AG04450 (cell line): Measurements from ENCODE around the gene MEI4. TPM values are rescaled to one million over a fixed set of nuclear protein-coding genes. Genes with fewer than 3 reads are reported as not detected.

Experiments used
- CTCF ChIA-PET: fragments of 300-600, 350-600 bp; formaldehyde crosslinking; extraction: SDS; loops from one replicate; lab custom pipeline; 2022; ENCODE audit warnings: antibody characterized with exemption, inconsistent platforms; lab: Charles Lee
- POLR2A ChIA-PET: fragments of 350-600 bp; formaldehyde crosslinking; extraction: SDS; loops from one replicate; lab custom pipeline; 2021; ENCODE audit warnings: antibody characterized with exemption, inconsistent platforms; lab: Yijun Ruan, JAX
- DNase-seq: peaks from one replicate; pipeline ENCODE4 v3.0.0-alpha.2; 2011; ENCODE audit warnings: low read depth, low spot score
- H3K27ac ChIP-seq: one replicate; pipeline ENCODE4 v1.5.1; 2012; ENCODE audit warnings: low read depth, low read length, control low read depth
- H3K27me3 ChIP-seq: one replicate; pipeline ENCODE4 v1.6.0; 2012; ENCODE audit warnings: low read length; ENCODE audit not compliant: control insufficient read depth, insufficient read depth
- H3K4me3 ChIP-seq: 2 replicates; pipeline ENCODE4 v1.5.1; 2011; ENCODE audit warnings: mild to moderate bottlenecking, low read depth, low read length, control low read depth
- H3K9me3 ChIP-seq: 2 replicates; pipeline ENCODE4 v1.5.1; 2012; ENCODE audit warnings: low read length; ENCODE audit not compliant: control insufficient read depth, insufficient read depth
- CTCF ChIP-seq: IDR thresholded peaks from 2 replicates; pipeline ENCODE4 v1.5.1; 2011; ENCODE audit warnings: low read depth, low read length, control low read depth, inconsistent platforms
- polyA plus RNA-seq: library from polyadenylated mRNA; depleted of rRNA; stranded (reverse); fragments of >200 nt; gene quantifications from 2 replicates; pipeline ENCODE4 v1.2.3, GENCODE V29; 2011

MEI4 gene
- polyA plus RNA-seq, 1 experiment, result not detected

GRCh38 chr6:77856391-77856790 lies 203.6 kb downstream of the MEI4 start:
- CTCF ChIA-PET, result no interaction called here
- Histone ChIP-seq H3K27me3 (no peaks in the 10 kb centered on the region), H3K9me3 (peaks cover 3% of the 10 kb centered on the region), H3K4me3 (no peak overlapping the region), H3K27ac (no peak overlapping the region)
- DNase-seq, result no peak
- POLR2A ChIA-PET, result no interaction called here
- no peak for TF ChIP-seq CTCF

GRCh38 chr6:77857421-77857820 lies 204.6 kb downstream of the MEI4 start:
- no peak overlapping the region for H3K27ac ChIP-seq
- no peak for DNase-seq
- TF ChIP-seq CTCF, result no peak
- CTCF ChIA-PET, result no interaction called here
- POLR2A ChIA-PET, result no interaction called here
- no peak overlapping the region for H3K4me3 ChIP-seq
- H3K9me3 ChIP-seq, result peaks cover 9% of the 10 kb centered on the region
- no peaks in the 10 kb centered on the region for H3K27me3 ChIP-seq

- ChIA-PET CTCF (no interaction called here), POLR2A (no interaction called here)
- no peak for DNase-seq
- H3K27ac ChIP-seq, result no peak overlapping the region
- H3K9me3 ChIP-seq, result no peaks in the 10 kb centered on the region
- H3K4me3 ChIP-seq, result no peak overlapping the region
- no peaks in the 10 kb centered on the region for H3K27me3 ChIP-seq
- TF ChIP-seq CTCF, result no peak
Measured at GRCh38 chr6:77876300-77876699, 223.5 kb downstream of the MEI4 start.

- no peaks in the 10 kb centered on the region for H3K9me3 ChIP-seq
- no peaks in the 10 kb centered on the region for H3K27me3 ChIP-seq
- TF ChIP-seq CTCF, result no peak
- CTCF ChIA-PET, result no interaction called here
- DNase-seq, result no peak
- POLR2A ChIA-PET, result no interaction called here
- H3K27ac ChIP-seq, result no peak overlapping the region
- H3K4me3 ChIP-seq, result no peak overlapping the region
Measured at GRCh38 chr6:77879527-77879926, 226.7 kb downstream of the MEI4 start.

GRCh38 chr6:77880501-77880900 lies 227.7 kb downstream of the MEI4 start:
- H3K27me3 ChIP-seq, result no peaks in the 10 kb centered on the region
- H3K4me3 ChIP-seq, result no peak overlapping the region
- no peak for TF ChIP-seq CTCF
- H3K9me3 ChIP-seq, result no peaks in the 10 kb centered on the region
- ChIA-PET POLR2A (no interaction called here), CTCF (no interaction called here)
- no peak overlapping the region for H3K27ac ChIP-seq
- no peak for DNase-seq
